IPS-18c (cell line): ENCODE results near the gene ASGR2.
"Not testable (repeated sequence)": the region's sequence is repeated elsewhere in the genome, so short reads cannot be mapped to it uniquely, and the experiment has no call there.

Experiments
- H3K4me3 ChIP-seq: 2 replicates; pipeline ENCODE4 v1.7.0; 2013; ENCODE audit warnings: low read depth, mild to moderate bottlenecking, low read length, moderate library complexity; ENCODE audit not compliant: insufficient read depth
- H3K9me3 ChIP-seq: one replicate; pipeline ENCODE4 v1.6.1; 2013; ENCODE audit warnings: mild to moderate bottlenecking, low read length, moderate library complexity; ENCODE audit not compliant: control insufficient read depth, insufficient read depth

ASGR2 gene

DNA sequence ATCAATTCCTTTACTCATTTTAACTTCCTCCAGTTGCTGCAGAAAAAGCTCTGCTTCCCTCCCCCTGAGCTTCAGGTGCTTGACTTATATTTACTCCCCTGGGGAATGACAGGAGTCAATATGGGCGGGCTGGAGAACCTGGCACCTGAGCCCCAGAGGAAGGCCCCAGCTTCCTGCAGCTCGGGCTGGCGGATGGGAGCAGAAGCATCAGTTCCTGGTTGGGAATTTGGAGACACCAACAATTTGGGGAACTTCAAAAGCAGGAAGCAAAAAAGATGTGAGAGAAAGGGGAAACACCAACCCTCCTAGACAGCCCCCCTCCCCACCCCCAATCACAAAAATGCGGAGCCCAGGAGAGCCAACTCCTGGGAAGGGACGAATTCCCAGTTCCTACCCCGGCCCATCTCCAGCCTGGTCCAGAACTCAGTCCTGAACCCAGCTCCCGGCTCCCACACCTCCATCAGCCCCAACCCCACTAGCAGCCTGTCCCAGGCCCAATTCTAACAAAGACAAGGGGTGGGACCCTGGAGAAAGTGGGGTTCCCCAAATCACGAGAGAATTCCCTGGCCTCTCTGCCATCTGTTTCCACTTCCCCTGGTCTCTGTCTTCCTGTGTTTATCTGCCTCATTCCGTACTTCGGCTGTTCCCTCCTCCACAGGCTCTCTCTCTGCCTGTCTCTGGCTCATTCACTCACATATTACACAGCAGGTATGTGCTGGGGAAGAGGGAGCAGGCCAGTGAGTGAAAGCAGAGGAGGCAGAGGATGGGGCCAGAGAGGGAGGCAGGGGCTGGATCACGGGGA lies 16.2 kb upstream of the ASGR2 start:
- H3K4me3 ChIP-seq, result no peak overlapping the region; the same call in 1 of the 2 replicates

DNA sequence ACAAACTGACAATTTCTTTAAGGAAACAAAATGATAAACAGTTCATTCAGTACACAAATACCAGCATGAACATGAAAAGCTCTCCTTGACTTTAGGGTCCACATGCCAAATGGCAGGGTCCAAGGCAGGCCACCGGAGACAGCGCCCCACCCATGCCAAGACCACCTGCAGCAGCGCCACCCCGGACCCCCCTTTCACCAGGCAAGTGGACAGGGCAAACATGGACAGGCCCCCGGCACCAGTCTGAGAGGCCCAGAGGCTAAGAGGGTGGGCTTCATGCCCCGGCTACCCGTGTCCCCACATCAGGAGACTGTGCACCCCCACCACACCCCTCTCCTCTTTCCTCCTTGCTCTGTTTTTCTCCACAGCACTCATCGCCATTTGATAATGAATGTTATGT lies 14.7 kb upstream of the ASGR2 start:
- Histone ChIP-seq H3K4me3 (no peak overlapping the region), H3K9me3 (no peaks in the 10 kb centered on the region)

More for the DNA sequence above, 16.2 kb upstream of the ASGR2 start:
- no peaks in the 10 kb centered on the region for H3K9me3 ChIP-seq

DNA sequence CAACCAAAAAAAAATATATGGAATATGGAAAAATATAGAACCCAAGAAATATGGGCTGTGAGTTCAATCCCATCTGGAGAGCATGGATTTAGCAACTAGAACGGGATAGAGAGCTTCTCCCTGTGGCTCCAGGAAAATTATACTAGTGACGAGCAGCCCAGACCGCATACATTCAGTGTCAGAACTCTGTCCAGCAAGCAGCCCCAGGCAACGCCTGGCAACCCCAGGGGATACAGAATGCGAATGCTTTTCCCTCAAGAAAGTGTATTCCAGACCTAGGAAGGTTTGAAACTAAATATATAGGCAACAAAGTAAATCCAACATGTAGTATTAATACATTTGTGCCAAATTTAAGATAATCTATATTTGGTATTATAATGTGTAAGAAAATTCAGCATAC lies 13.5 kb upstream of the ASGR2 start:
- H3K9me3 ChIP-seq, result no peaks in the 10 kb centered on the region

DNA sequence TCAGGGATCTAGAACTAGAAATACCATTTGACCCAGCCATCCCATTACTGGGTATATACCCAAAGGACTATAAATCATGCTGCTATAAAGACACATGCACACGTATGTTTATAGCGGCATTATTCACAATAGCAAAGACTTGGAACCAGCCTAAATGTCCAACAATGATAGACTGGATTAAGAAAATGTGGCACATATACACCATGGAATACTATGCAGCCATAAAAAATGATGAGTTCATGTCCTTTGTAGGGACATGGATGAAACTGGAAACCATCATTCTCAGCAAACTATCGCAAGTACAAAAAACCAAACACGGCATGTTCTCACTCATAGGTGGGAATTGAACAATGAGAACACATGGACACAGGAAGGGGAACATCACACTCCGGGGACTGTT lies 12.9 kb upstream of the ASGR2 start:
- not testable (repeated sequence) for H3K9me3 ChIP-seq, H3K4me3 ChIP-seq

More for the DNA sequence above, 13.5 kb upstream of the ASGR2 start:
- no peak overlapping the region for H3K4me3 ChIP-seq

DNA sequence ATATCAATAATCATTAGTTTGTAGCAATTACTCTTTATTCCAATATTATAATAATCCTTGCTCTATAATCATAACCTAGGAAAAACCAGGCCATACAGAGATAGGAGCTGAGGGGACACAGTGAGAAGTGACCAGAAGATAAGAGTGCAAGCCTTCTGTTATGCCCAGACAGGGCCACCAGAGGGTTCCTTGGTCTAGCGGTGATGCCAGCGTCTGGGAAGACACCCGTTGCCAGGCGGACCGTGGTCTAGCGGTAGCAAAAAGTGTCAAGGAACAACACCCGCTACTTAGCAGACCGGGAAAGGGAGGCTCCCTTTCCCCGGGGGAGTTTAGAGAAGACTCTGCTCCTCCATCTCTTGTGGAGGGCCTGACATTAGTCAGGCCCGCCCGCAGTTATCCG lies 11.8 kb upstream of the ASGR2 start:
- not testable (repeated sequence) for H3K4me3 ChIP-seq, H3K9me3 ChIP-seq

DNA sequence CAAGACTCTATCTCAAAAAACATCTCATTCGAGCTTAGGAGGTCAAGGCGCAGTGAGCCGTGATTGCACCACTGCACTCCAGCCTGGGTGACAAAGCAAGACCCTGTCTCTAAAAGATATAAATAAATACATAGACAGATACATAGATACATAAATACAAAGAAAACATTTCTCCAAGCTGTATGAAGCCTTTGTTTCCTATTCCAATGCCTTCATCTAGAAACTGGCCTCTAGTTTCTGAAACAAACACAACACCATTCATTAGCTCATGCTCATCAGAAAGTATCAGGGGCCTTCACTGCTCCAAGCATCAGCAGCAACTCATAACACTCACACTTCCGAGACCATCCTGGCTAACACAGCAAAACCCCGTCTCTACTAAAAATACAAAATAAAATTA lies 10.3 kb upstream of the ASGR2 start:
- H3K9me3 ChIP-seq, result no peaks in the 10 kb centered on the region
- H3K4me3 ChIP-seq, result no peak overlapping the region

DNA sequence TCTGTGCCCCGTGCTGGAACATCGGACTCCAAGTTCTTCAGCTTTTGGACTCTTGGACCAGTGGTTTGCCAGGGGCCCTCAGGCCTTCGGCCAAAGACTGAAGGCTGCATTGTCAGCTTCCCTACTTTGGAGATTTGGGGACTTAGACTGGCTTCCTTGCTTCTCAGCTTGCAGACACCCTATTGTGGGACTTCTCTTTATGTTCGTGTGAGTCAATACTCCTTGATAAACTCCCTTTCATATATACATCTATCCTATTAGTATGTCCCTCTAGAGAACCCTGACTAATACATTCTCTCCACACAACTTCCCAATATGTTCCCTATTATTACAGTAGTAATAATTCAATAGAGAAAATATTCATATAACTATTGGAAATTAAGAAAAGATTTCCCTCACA lies 9.2 kb upstream of the ASGR2 start:
- no peak overlapping the region for H3K4me3 ChIP-seq
- no peaks in the 10 kb centered on the region for H3K9me3 ChIP-seq

DNA sequence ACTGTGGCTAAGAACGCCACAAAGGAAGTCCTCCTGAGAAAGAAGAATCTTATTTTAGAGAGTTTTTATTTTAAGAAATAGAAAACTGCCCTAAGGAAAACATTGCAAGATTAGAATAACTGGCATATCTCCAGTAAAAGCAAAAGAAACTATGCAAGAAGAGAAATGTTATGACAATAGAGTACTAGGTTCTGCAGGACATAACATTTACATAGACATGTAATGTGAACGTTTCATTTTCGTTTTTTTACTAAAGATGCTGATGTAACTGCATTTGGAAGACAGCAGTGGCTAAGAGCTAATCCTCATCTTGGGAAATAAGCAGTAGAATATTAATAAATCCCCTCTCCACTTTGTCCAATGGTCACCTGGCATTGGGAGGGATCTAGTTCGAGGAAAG lies 7.8 kb upstream of the ASGR2 start:
- no peak overlapping the region for H3K4me3 ChIP-seq
- H3K9me3 ChIP-seq, result no peaks in the 10 kb centered on the region

DNA sequence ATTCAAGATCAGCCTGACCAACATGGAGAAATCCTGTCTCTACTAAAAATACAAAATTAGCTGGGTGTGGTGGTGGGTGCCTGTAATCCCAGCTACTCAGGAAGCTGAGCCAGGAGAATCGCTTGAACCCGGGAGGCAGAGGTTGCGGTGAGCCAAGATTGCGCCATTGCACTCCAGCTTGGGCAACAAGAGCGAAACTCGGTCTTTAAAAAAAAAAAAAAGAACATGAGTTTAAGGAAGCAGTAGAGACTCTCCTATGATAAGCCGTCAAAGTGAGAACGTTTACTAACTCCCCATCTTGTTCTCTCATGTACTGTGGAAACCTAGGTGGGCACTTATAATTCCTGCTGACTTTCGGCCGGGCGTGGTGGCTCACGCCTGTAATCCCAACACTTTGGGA lies 6.0 kb upstream of the ASGR2 start:
- not testable (repeated sequence) for H3K9me3 ChIP-seq, H3K4me3 ChIP-seq

DNA sequence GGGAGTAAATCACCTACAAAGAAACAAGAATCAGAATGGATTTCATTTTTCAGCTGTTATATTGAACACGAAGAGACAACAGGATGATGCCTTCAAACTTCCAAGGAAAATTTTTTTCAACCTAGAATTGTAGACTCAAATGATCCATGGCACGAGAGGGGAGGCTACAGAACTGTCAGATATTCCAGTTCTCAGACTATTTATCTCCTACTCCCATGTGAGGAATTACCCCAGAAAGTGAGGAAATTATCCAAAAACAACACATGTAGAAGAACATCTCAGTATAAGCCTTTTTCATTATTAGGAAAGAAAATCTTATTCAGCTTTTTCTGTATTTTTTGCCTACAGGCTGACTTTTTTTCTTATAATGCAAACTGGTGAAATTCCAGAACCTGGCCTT lies 5.5 kb upstream of the ASGR2 start:
- no peaks in the 10 kb centered on the region for H3K9me3 ChIP-seq
- H3K4me3 ChIP-seq, result no peak overlapping the region

DNA sequence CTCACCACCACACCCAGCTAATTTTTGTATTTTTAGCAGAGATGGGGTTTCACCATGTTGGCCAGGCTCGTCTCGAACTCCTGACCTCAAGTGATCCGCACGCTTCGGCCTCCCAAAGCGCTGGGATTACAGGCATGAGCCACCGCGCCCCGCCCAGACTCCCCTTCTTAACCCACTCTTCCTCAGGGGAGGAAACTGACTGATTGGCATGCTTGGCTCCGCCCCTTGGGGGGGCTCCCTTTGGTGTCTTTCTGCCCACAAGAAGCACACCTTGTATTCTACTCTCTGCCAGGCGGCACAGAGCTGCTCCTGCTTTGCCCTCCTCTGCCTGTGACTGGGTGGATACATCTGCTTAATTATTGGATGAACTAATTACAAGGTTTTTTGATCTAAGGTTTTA lies 4.7 kb upstream of the ASGR2 start:
- H3K9me3 ChIP-seq, result no peaks in the 10 kb centered on the region
- H3K4me3 ChIP-seq, result no peak overlapping the region

DNA sequence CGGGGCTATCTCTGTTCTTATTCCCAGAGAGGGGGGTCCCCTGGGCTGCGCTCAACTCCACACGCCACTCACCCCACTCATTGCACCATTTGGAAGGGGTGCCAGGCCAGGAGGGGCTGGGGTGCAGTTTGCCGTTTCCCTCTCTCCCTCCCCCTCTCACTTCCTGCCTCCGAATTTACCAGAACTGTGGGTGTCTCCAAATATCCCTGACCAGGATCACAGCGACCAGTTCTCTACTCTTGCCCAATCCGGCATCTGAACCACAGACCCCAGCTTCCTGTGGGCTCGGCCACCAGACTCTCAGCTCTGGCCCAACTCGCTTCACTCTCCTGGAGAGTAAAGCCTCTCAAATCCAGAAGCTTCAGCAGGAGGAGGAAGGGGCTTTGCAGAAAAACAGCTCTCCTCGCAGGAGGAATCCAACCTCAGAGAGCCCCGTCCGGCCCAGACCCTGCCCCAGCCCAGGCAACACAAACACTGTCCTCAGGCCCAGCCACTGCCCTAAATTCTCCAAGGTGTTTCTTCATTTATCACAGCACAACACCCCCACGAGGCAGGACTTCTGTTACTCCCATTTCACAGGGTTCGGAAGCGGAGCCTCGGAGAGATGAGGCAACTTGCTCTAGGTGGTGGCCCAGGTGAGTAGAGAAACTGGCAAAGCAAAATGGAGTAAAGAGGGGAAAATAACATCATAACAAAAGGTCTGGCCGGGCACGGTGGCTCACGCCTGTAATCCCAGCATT lies 423 bp upstream of the ASGR2 start:
- peaks cover 2% of the 10 kb centered on the region for H3K9me3 ChIP-seq
- H3K4me3 ChIP-seq, result no peak overlapping the region

DNA sequence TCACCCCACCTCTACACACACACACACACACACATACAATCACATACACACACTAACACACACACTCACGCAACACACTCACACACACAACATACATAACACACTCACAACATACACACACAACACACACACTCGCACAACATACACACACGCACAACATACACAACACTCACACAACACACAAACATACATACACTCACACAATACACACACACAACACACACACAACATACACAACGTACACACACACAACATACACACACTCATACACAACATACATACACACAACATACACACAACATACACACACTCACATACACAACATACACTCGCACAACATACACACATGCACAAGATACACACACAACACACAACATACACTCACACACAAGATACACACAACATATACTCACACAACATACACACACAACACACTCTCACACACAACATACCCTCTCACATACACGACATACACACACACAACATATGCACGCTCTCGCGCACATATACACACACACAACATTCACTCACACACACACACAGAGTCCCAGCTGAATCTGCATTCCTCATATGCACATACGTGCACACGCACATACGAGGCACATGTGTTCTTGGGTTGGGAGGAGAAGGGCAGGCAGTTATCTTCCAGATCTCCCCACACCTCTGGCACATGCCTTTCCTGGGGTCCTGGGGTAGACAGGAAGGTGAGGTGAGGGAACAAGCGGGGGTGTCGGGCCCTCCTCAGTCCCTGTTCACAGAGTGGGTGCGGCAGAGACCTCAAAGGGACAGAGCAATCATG lies 1.1 kb downstream of the ASGR2 start:
- Histone ChIP-seq H3K4me3 (no peak overlapping the region), H3K9me3 (peaks cover 2% of the 10 kb centered on the region)

DNA sequence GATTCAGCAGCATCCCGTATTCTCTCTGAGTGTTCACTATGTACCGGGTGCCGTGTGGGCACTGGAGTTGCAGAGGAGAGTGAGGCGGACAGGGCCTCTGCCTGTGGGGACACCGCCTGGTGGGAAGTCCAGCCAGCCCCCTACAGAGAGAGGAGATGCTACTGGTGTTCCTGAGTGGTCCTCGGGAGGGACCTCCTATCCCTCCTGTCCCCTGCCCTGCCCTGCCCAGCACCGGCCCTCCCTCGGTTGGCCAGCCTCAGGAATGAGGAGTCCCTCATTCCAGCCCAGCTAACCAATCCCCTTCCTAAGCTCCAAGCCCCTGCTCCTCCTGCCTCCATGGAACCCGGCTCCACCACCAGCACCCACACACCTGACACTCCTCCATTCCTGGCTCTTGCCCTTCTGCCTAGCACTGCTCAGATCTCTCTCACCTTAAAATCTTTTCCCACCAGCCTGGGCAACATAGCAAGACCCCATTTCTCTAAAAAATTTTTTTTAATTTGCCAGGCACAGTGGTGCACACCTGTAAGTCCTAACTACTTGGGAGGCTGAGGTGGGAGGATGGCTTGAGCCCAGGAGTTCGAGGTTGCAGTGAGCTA lies 2.0 kb downstream of the ASGR2 start:
- H3K4me3 ChIP-seq, result no peak overlapping the region

DNA sequence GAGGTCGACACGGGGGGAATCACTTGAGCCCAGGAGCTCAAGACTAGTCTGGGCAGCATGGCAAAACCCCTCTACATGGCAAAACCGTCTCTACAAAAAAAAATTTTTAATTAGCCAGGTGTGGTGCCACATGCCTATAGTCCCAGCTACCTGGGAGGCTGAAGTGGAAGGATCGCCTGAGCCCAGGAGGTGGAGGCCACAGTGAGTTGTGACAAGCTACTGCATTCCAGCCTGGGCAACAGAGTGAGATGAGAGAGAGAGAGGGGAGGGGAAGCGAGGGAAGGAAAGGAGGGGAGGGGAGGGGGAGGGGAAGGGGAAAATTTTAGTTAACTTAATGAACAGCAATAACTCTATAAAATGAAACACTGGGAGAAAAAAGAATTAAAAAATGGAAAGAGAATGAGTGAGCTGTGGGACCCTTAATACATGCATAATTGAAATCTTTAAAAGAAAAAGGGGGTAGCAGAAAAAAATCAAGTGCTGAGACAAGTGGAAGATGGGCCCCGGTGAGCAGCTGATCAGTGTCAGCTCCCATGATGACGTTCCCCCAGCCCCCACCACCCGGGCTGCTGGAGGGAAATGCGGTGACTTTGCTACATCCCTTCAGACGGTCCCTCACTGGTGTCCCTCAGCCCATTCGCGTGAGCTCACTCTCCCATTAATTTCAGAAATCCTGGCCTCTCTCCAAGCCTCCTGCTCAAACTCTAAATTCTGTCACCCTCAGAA lies 2.7 kb downstream of the ASGR2 start:
- Histone ChIP-seq H3K9me3 (peaks cover 2% of the 10 kb centered on the region), H3K4me3 (no peak overlapping the region)

More for the DNA sequence above, 2.0 kb downstream of the ASGR2 start:
- peaks cover 2% of the 10 kb centered on the region for H3K9me3 ChIP-seq

DNA sequence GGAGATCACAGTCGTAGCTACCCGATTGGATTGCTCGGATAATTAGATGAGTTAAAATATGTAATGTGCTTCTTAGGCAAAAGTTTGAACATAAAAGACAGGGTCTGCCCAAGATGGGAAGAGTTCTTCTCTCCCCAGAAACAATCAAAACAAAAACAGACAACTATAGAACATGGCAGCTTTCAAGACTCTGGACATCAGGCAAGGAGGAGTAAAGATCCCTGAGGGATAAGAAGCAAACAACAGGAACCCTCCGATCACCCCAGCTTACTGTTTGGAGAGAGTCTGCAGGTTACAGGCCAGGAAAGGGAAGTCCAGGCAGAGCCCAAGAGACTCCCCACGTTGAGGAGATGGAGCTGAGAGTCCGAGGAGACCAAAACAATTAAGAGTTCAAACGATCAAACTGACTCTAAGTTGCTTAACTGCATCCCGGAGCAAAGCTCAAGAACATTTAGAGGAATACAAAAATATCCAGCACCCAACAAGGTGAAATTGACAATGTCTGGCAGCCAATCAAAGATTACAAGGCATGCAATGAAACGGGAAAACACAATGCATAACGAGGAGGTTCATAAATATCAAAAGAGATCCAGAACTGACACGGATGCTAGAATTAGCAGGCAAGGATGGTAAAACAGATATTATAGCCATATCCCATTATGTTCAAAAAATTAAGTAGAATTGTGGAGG lies 3.9 kb downstream of the ASGR2 start:
- Histone ChIP-seq H3K4me3 (no peak overlapping the region), H3K9me3 (peaks cover 2% of the 10 kb centered on the region)
